GM12878 (cell line): ENCODE results near the gene SLC25A30. TPM values are rescaled to one million over a fixed set of nuclear protein-coding genes. Genes with fewer than 3 reads are reported as not detected.

ENCODE experiments used
- ATAC-seq: fragments of 200-7000 bp; cut with Tn5 transposase; 3 replicates; pipeline ENCODE4 v1.9.1; 2020; ENCODE audit warnings: mild to moderate bottlenecking, moderate library complexity
- BruUV-seq: library from RNA; stranded (reverse); fragments of 400-500 nt; replicated peaks from 2 replicates; lab custom pipeline; 2021; lab: Mats Ljungman, UMichigan
- CTCF ChIA-PET: fragments of 300-600 bp; sonication (Branson Sonifier 250); formaldehyde crosslinking; extraction: SDS; loops from one replicate; lab custom pipeline; 2021; ENCODE audit warnings: inconsistent platforms; lab: Yijun Ruan, JAX
- POLR2A ChIA-PET: fragments of 350-600 bp; formaldehyde crosslinking; extraction: SDS; loops from one replicate; lab custom pipeline; 2021; ENCODE audit warnings: inconsistent platforms; lab: Charles Lee
- RAD21 ChIA-PET: fragments of 300-600 bp; sonication (Branson Sonifier 250); formaldehyde crosslinking; loops from one replicate; lab custom pipeline; 2023; ENCODE audit warnings: antibody characterized with exemption; ENCODE audit not compliant: unreplicated experiment; lab: Charles Lee
- SMC1A ChIA-PET: fragments of 300-600 bp; sonication (Branson Sonifier 250); formaldehyde crosslinking; loops from one replicate; lab custom pipeline; 2023; ENCODE audit not compliant: unreplicated experiment, uncharacterized antibody; lab: Charles Lee
- DNase-seq: peaks from one replicate; pipeline ENCODE4 v3.0.0-alpha.2; 2011; ENCODE audit warnings: low read depth, low spot score
- FAIRE-seq: peaks from 3 replicates; lab custom pipeline; 2011; peaks lifted over from hg19 to GRCh38; lab: Jason Lieb, UNC
- H2AFZ ChIP-seq: 2 replicates; pipeline ENCODE4 v1.6.0; 2011; ENCODE audit warnings: low read depth, low read length, control low read depth; ENCODE audit not compliant: control insufficient read depth
- H3K27ac ChIP-seq: 2 replicates; pipeline ENCODE4 v1.5.1; 2011; ENCODE audit warnings: control low read depth; ENCODE audit not compliant: control insufficient read depth, insufficient read depth
- H3K27me3 ChIP-seq, 2 experiments: replicated peaks in 1 of 2; 2 replicates each; pipeline versions ENCODE4 v1.6.0 to v1.6.1; 2011; ENCODE audit warnings: low read length in 1 of 2; ENCODE audit not compliant: control insufficient read depth in 2 of 2, insufficient read depth in 2 of 2
- H3K36me3 ChIP-seq, 2 experiments: 2 replicates each; pipeline ENCODE4 v1.5.1; 2011; ENCODE audit warnings: low read length in 1 of 2; ENCODE audit not compliant: control insufficient read depth in 2 of 2, insufficient read depth in 2 of 2
- H3K4me1 ChIP-seq: 2 replicates; pipeline ENCODE4 v1.6.1; 2011; ENCODE audit warnings: mild to moderate bottlenecking, low read length, moderate library complexity, mixed read lengths; ENCODE audit not compliant: control insufficient read depth, insufficient read depth
- H3K4me2 ChIP-seq: 2 replicates; pipeline ENCODE4 v1.6.0; 2011; ENCODE audit warnings: control low read depth; ENCODE audit not compliant: control insufficient read depth, insufficient read depth
- H3K4me3 ChIP-seq: fragments of 200-600 bp; sonication (generic); 2 replicates; pipeline ENCODE4 v1.5.1; 2016
- H3K79me2 ChIP-seq: 2 replicates; pipeline ENCODE4 v1.6.0; 2011; ENCODE audit warnings: low read length; ENCODE audit not compliant: control insufficient read depth, insufficient read depth
- H3K9ac ChIP-seq: 2 replicates; pipeline ENCODE4 v1.8.0; 2011; ENCODE audit warnings: low read length, control low read depth, mixed read lengths; ENCODE audit not compliant: control insufficient read depth, insufficient read depth
- H3K9me3 ChIP-seq: replicated peaks from 3 replicates; pipeline ENCODE4 v1.5.1; 2011; ENCODE audit warnings: mild to moderate bottlenecking, low read length; ENCODE audit not compliant: control insufficient read depth, insufficient read depth
- H4K20me1 ChIP-seq: 2 replicates; pipeline ENCODE4 v1.6.0; 2011; ENCODE audit not compliant: control insufficient read depth, insufficient read depth
- CBFB ChIP-seq: IDR thresholded peaks from 2 replicates; pipeline ENCODE4 v1.6.1; 2016; ENCODE audit warnings: antibody characterized with exemption, low read depth
- ESRRA ChIP-seq: IDR thresholded peaks from 2 replicates; pipeline ENCODE4 v1.6.1; 2012; ENCODE audit warnings: mild to moderate bottlenecking, low read length, improper control_type of control experiment
- HCFC1 ChIP-seq: fragments of 150-350 bp; IDR thresholded peaks from 2 replicates; pipeline ENCODE4 v1.6.1; 2014; ENCODE audit warnings: low read length
- MEF2A ChIP-seq: IDR thresholded peaks from 2 replicates; pipeline ENCODE4 v1.6.1; 2011; ENCODE audit warnings: low read depth, mild to moderate bottlenecking, low read length, moderate library complexity; ENCODE audit not compliant: insufficient read depth
- POLR2AphosphoS5 ChIP-seq: IDR thresholded peaks from 2 replicates; pipeline ENCODE4 v1.6.1; 2011; ENCODE audit warnings: mild to moderate bottlenecking, low read length, inconsistent platforms
- SUPT20H ChIP-seq: IDR thresholded peaks from 2 replicates; pipeline ENCODE4 v1.6.1; 2011; ENCODE audit warnings: low read depth, mild to moderate bottlenecking, low read length, moderate library complexity, borderline replicate concordance; ENCODE audit not compliant: control insufficient read depth
- WGBS: methylation state at CpG from one replicate; pipeline ENCODE4 v1.1.6; 2016; ENCODE audit warnings: low lambda C conversion rate; ENCODE audit not compliant: insufficient replicate concordance, insufficient coverage; ENCODE audit errors: missing lambda C conversion rate; 5-methylcytosine and 5-hydroxymethylcytosine counted together
- in situ Hi-C: fragments of 300-500 bp; cut with MboI; formaldehyde crosslinking; loops from 9 replicates; pipeline ENCODE4 v1.14.3; 2018; ENCODE audit warnings: mixed read lengths
- intact Hi-C: fragments of 100-400 bp; cut with micrococcal nuclease; formaldehyde crosslinking; loops from one replicate; pipeline ENCODE4 v1.14.2; 2022; ENCODE audit not compliant: unreplicated experiment
- polyA plus RNA-seq, 11 experiments: library from polyadenylated mRNA; depleted of rRNA in 4 of 11; unstranded in 6 of 11; stranded (reverse) in 5 of 11; fragments of >200 nt; fragmentation: Nextera tagmentation in 4 of 11; fragmentation: Illumina TruSeq in 1 of 11; extraction: Ambion mirVana in 4 of 11; extraction: Trizol in 1 of 11; gene quantifications; 1 replicate in 1 of 11; 2 replicates in 10 of 11; pipeline versions ENCODE4 v1.2.1 to v1.2.3, GENCODE V29; 2011 to 2016; ENCODE audit warnings: inconsistent platforms in 2 of 11, missing spikeins in 2 of 11, low read depth in 1 of 11
- total RNA-seq, 4 experiments: library from RNA; depleted of rRNA in 3 of 4; stranded (reverse); fragments of >200 nt in 3 of 4; fragmentation: Illumina TruSeq in 1 of 4; extraction: Trizol in 1 of 4; gene quantifications; 2 replicates each; pipeline versions ENCODE4 v1.2.1 to v1.2.3, GENCODE V29; 2013 to 2021
- TF ChIP-seq, protein P1 (sequence below), 3 experiments: IDR thresholded peaks in 2 of 3; conservative IDR thresholded peaks in 1 of 3; 2 replicates each; pipeline ENCODE4 v1.5.1; 2011; ENCODE audit warnings: low read depth in 3 of 3, low read length in 3 of 3, mild to moderate bottlenecking in 3 of 3, control low read depth in 2 of 3, moderate library complexity in 2 of 3, inconsistent platforms in 1 of 3, mixed read lengths in 1 of 3; ENCODE audit not compliant: control insufficient read depth in 2 of 3, insufficient read depth in 1 of 3; ENCODE audit errors: extremely low read depth in 1 of 3

Gene SLC25A30
- total and polyA plus RNA-seq, 10 of the 15 experiments (the other 5 are each of a cell fraction or from before 2014, with no cell fraction given) = 2.4 to 18.0 (median 8.9) TPM

GRCh38 chr13:45365558-45365885 lies 52.7 kb downstream of the SLC25A30 start (continued):
- TF ChIP-seq SUPT20H (no peak), POLR2AphosphoS5 (no peak)
- TF ChIP-seq, protein P1, sequence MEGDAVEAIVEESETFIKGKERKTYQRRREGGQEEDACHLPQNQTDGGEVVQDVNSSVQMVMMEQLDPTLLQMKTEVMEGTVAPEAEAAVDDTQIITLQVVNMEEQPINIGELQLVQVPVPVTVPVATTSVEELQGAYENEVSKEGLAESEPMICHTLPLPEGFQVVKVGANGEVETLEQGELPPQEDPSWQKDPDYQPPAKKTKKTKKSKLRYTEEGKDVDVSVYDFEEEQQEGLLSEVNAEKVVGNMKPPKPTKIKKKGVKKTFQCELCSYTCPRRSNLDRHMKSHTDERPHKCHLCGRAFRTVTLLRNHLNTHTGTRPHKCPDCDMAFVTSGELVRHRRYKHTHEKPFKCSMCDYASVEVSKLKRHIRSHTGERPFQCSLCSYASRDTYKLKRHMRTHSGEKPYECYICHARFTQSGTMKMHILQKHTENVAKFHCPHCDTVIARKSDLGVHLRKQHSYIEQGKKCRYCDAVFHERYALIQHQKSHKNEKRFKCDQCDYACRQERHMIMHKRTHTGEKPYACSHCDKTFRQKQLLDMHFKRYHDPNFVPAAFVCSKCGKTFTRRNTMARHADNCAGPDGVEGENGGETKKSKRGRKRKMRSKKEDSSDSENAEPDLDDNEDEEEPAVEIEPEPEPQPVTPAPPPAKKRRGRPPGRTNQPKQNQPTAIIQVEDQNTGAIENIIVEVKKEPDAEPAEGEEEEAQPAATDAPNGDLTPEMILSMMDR (IDR thresholded peaks at IDR 0.05 in 2 of 3, conservative IDR thresholded peaks at IDR 0.05 in 1 of 3; ENCODE audit: control insufficient read depth in 2 of 3, extremely low read depth in 1 of 3, insufficient read depth in 1 of 3, low read depth in 3 of 3, low read length in 3 of 3) = no peak

- intact Hi-C loops (no loop called here), in situ Hi-C loops (no loop called here)
- H3K27ac ChIP-seq = no peak overlapping the region
- H4K20me1 ChIP-seq = no peaks in the 10 kb centered on the region
- POLR2A ChIA-PET = interaction anchor here (1.1 to 1.5 kb wide), 3 partner anchors 9 to 24 kb away, joined by 3 to 5 read pairs (median 3); partner anchors contain the start of gene TPT1
- ATAC-seq (no peak), FAIRE-seq (no peak), DNase-seq (no peak)
- H3K4me3 ChIP-seq = no peak overlapping the region
- CTCF ChIA-PET = interaction anchor here (0.8 kb wide), 1 partner anchor 125 kb away, joined by 3 read pairs; no protein-coding TSS in a partner anchor
- no peaks in the 10 kb centered on the region for H3K27me3 ChIP-seq
- H3K9ac ChIP-seq = no peak overlapping the region
- 93% methylated on average over 10 of the region's 10 CpGs for WGBS
- H3K9me3 ChIP-seq = no peaks in the 10 kb centered on the region; the same call in 2 of the 3 replicates
- H3K4me2 ChIP-seq = no peak overlapping the region
- RAD21 ChIA-PET = no interaction called here
- no peaks in the 10 kb centered on the region for H3K36me3 ChIP-seq
- TF ChIP-seq MEF2A (no peak), ESRRA (no peak), HCFC1 (no peak), CBFB (no peak)
- SMC1A ChIA-PET = no interaction called here
- no peaks in the 10 kb centered on the region for H3K79me2 ChIP-seq
- H2AFZ ChIP-seq = no peak overlapping the region
- peaks cover 12% of the 10 kb centered on the region for H3K4me1 ChIP-seq
- no TSS peak for BruUV-seq
Measured at GRCh38 chr13:45364876-45365557, 53.2 kb downstream of the SLC25A30 start.
